Measurements from ENCODE around the gene SPAG16. TPM values are rescaled to one million over a fixed set of nuclear protein-coding genes. Genes with fewer than 3 reads are reported as not detected.

SPAG16 gene
- total and polyA plus RNA-seq, 2 donors (not counting 1 experiment from before 2014, with no cell fraction given): 3.4 to 8.6 TPM

DNA sequence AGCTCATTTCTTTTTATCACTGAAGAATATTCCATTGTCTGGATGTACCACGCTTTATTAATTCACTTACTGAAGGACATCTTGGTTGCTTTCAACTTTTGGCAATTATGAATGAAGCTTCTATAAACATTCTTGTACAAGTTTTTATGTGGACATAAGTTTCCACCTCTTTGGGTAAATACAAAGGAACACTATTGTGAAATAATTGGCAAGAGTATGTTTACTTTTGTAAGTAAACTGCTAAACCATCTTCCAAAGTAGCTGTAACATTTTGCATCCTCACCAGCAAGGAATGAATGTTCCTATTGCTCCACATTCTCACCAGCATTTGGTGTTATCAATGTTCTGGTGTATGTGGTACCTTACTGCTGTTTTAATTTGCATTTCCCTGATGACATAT lies 1110.8 kb downstream of the SPAG16 start:
- Histone ChIP-seq H4K20me1 (ENCODE audit: control insufficient read depth, insufficient read depth, low read length, poor library complexity, severe bottlenecking) (no peaks in the 10 kb centered on the region), H3K36me3 (replicated peaks in 1 of 2; ENCODE audit: control extremely low read depth in 1 of 2, control insufficient read depth in 1 of 2, extremely low read depth in 1 of 2, insufficient read depth in 2 of 2, low read length in 1 of 2) (no peaks in the 10 kb centered on the region), H3K4me3 (ENCODE audit: control extremely low read depth in 1 of 5, extremely low read depth in 1 of 5, insufficient read depth in 1 of 5, low read depth in 2 of 5, low read length in 4 of 5) (no peak overlapping the region), H3K79me2 (ENCODE audit: control insufficient read depth, insufficient read depth, low read length) (no peaks in the 10 kb centered on the region), H2AFZ (ENCODE audit: insufficient read depth, low read depth, low read length, poor library complexity, severe bottlenecking) (no peak overlapping the region), H3K4me1 (ENCODE audit: control insufficient read depth in 2 of 2, insufficient read depth in 2 of 2, low read length in 2 of 2) (no peaks in the 10 kb centered on the region), H3K9ac (ENCODE audit: low read length) (no peak overlapping the region), H3K27me3 (replicated peaks in 1 of 4; ENCODE audit: control extremely low read depth in 1 of 4, control insufficient read depth in 3 of 4, insufficient read depth in 4 of 4, low read length in 3 of 4) (no peaks in the 10 kb centered on the region), H3K27ac (ENCODE audit: low read length in 2 of 2) (no peak overlapping the region), H3K9me3 (ENCODE audit: control extremely low read depth in 1 of 3, control insufficient read depth in 2 of 3, insufficient read depth in 1 of 3, low read length in 2 of 3) (no peaks in the 10 kb centered on the region), H3K4me2 (replicated peaks; ENCODE audit: low read depth, low read length, poor library complexity, severe bottlenecking) (no peak overlapping the region)
- ATAC-seq (ENCODE audit: low read depth) (no peak), DNase-seq (no peak)
- Mint-ChIP-seq H3K9me3 (ENCODE audit: insufficient read depth) (no peaks in the 10 kb centered on the region), H3K4me1 (no peaks in the 10 kb centered on the region), H3K27ac (no peak overlapping the region), H3K27me3 (no peaks in the 10 kb centered on the region), H3K4me3 (no peak overlapping the region)
- ChIA-PET CTCF (no interaction called here), POLR2A (no interaction called here)
- no CpG with 5 or more reads among the region's 1 CpG for WGBS (ENCODE audit: insufficient coverage)
- TF ChIP-seq, protein P1, sequence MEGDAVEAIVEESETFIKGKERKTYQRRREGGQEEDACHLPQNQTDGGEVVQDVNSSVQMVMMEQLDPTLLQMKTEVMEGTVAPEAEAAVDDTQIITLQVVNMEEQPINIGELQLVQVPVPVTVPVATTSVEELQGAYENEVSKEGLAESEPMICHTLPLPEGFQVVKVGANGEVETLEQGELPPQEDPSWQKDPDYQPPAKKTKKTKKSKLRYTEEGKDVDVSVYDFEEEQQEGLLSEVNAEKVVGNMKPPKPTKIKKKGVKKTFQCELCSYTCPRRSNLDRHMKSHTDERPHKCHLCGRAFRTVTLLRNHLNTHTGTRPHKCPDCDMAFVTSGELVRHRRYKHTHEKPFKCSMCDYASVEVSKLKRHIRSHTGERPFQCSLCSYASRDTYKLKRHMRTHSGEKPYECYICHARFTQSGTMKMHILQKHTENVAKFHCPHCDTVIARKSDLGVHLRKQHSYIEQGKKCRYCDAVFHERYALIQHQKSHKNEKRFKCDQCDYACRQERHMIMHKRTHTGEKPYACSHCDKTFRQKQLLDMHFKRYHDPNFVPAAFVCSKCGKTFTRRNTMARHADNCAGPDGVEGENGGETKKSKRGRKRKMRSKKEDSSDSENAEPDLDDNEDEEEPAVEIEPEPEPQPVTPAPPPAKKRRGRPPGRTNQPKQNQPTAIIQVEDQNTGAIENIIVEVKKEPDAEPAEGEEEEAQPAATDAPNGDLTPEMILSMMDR (IDR thresholded peaks at IDR 0.05): no peak
- no peak for TF ChIP-seq EZH2 (IDR thresholded peaks at IDR 0.05; ENCODE audit: borderline replicate concordance, insufficient read depth, low read depth, low read length, poor library complexity, severe bottlenecking)
- intact Hi-C loops (cut with micrococcal nuclease): no loop called here

DNA sequence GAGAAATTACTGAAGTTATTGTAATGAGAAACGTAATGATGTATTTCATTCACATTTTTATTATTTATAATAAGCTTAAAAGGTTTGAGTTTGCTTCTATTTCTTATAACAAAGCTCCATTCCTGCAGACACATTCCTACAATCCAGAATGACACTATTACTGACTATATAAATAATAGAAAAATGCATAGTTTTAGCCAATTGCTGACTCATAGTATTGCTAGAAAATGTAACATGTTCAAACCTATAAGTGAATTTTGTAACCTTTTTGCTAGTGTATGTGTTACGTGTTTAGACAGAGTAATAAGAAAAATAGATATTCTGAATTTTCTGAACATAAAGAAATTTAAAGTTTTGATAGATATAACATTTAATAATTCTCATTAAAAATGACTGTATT lies 1117.3 kb downstream of the SPAG16 start:
- DNase-seq (no peak), ATAC-seq (ENCODE audit: low read depth) (no peak)
- CTCF ChIA-PET: no interaction called here
- Mint-ChIP-seq H3K27ac (no peak overlapping the region), H3K9me3 (ENCODE audit: insufficient read depth) (no peaks in the 10 kb centered on the region), H3K4me1 (no peaks in the 10 kb centered on the region), H3K4me3 (no peak overlapping the region), H3K27me3 (no peaks in the 10 kb centered on the region)
- TF ChIP-seq EZH2 (IDR thresholded peaks at IDR 0.05; ENCODE audit: borderline replicate concordance, insufficient read depth, low read depth, low read length, poor library complexity, severe bottlenecking): no peak
- TF ChIP-seq, protein P1 (IDR thresholded peaks at IDR 0.05): no peak
- POLR2A ChIA-PET: no interaction called here
- no peak overlapping the region for H3K9ac ChIP-seq (ENCODE audit: low read length)
- H3K4me3 ChIP-seq (ENCODE audit: control extremely low read depth in 1 of 5, extremely low read depth in 1 of 5, insufficient read depth in 1 of 5, low read depth in 2 of 5, low read length in 4 of 5): no peak overlapping the region
- no peak overlapping the region for H2AFZ ChIP-seq (ENCODE audit: insufficient read depth, low read depth, low read length, poor library complexity, severe bottlenecking)
- no peaks in the 10 kb centered on the region for H4K20me1 ChIP-seq (ENCODE audit: control insufficient read depth, insufficient read depth, low read length, poor library complexity, severe bottlenecking)
- H3K9me3 ChIP-seq (ENCODE audit: control extremely low read depth in 1 of 3, control insufficient read depth in 2 of 3, insufficient read depth in 1 of 3, low read length in 2 of 3): no peaks in the 10 kb centered on the region
- H3K36me3 ChIP-seq (replicated peaks in 1 of 2; ENCODE audit: control extremely low read depth in 1 of 2, control insufficient read depth in 1 of 2, extremely low read depth in 1 of 2, insufficient read depth in 2 of 2, low read length in 1 of 2): no peaks in the 10 kb centered on the region
- H3K4me1 ChIP-seq (ENCODE audit: control insufficient read depth in 2 of 2, insufficient read depth in 2 of 2, low read length in 2 of 2): no peaks in the 10 kb centered on the region
- H3K79me2 ChIP-seq (ENCODE audit: control insufficient read depth, insufficient read depth, low read length): no peaks in the 10 kb centered on the region
- H3K4me2 ChIP-seq (replicated peaks; ENCODE audit: low read depth, low read length, poor library complexity, severe bottlenecking): no peak overlapping the region
- intact Hi-C loops (cut with micrococcal nuclease): no loop called here
- no peak overlapping the region for H3K27ac ChIP-seq (ENCODE audit: low read length in 2 of 2)
- no CpG with 5 or more reads among the region's 2 CpGs for WGBS (ENCODE audit: insufficient coverage)
- no peaks in the 10 kb centered on the region for H3K27me3 ChIP-seq (replicated peaks in 1 of 4; ENCODE audit: control extremely low read depth in 1 of 4, control insufficient read depth in 3 of 4, insufficient read depth in 4 of 4, low read length in 3 of 4)

Data from B cell (primary cell).